PFSK-1 (cell line): ENCODE results near the gene TLCD3B.

Experiments used
- FOXP2 ChIP-seq: optimal IDR thresholded peaks from 2 replicates; pipeline ENCODE3; 2011; ENCODE audit warnings: borderline replicate concordance, control low read depth, inconsistent platforms; ENCODE audit not compliant: insufficient read depth; ENCODE audit errors: extremely low read length, extremely low read depth
- POLR2AphosphoS5 ChIP-seq: IDR thresholded peaks from 2 replicates; pipeline ENCODE4 v1.6.1; 2012; ENCODE audit warnings: low read depth, mild to moderate bottlenecking, control low read depth, low read length, moderate library complexity
- SIN3A ChIP-seq: IDR thresholded peaks from 2 replicates; pipeline ENCODE4 v1.6.1; 2012; ENCODE audit warnings: mild to moderate bottlenecking, low read length, moderate library complexity, borderline replicate concordance; ENCODE audit not compliant: insufficient read depth
- TAF1 ChIP-seq: IDR thresholded peaks from 2 replicates; pipeline ENCODE4 v1.6.1; 2012; ENCODE audit warnings: low read length, control low read depth, borderline replicate concordance; ENCODE audit not compliant: insufficient read depth
- TF ChIP-seq, protein P1 (sequence below), 2 experiments: IDR thresholded peaks; 2 replicates each; pipeline versions ENCODE4 v1.6.1 to v1.8.0; 2011 to 2012; ENCODE audit warnings: low read depth in 2 of 2, low read length in 2 of 2, control low read depth in 1 of 2, inconsistent platforms in 1 of 2, mild to moderate bottlenecking in 1 of 2, moderate library complexity in 1 of 2; ENCODE audit not compliant: insufficient read depth in 1 of 2

TLCD3B gene

DNA sequence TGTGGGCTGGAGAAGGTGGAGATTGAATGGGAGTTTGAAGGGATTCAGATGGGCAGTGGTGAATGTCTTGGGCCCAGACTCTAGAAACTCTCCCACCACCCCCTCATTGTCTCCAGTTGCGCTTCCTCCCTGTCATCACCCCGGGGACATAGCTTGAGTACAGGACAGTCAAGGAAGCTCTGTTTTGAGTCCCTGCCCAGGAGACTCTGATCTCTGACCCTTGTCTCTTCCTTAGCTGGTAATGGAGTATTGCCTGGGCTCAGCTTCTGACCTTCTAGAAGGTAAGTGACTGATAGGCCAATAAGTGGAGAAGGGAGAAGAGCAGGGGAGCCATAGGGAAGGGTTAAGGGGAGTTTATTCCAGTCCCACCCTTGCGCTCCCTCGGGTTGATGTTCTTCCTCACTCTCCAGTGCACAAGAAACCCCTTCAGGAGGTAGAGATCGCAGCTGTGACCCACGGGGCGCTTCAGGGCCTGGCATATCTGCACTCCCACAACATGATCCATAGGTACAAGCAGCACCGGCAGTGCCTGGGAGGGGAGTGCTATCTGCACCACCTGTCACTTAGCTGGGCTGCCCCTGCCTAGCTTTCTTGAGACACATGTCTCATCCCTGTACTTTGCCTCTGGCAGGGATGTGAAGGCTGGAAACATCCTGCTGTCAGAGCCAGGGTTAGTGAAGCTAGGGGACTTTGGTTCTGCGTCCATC lies 52.4 kb downstream of the TLCD3B start:
- TF ChIP-seq POLR2AphosphoS5 (no peak), FOXP2 (no peak), TAF1 (no peak), SIN3A (no peak)
- TF ChIP-seq, protein P1, sequence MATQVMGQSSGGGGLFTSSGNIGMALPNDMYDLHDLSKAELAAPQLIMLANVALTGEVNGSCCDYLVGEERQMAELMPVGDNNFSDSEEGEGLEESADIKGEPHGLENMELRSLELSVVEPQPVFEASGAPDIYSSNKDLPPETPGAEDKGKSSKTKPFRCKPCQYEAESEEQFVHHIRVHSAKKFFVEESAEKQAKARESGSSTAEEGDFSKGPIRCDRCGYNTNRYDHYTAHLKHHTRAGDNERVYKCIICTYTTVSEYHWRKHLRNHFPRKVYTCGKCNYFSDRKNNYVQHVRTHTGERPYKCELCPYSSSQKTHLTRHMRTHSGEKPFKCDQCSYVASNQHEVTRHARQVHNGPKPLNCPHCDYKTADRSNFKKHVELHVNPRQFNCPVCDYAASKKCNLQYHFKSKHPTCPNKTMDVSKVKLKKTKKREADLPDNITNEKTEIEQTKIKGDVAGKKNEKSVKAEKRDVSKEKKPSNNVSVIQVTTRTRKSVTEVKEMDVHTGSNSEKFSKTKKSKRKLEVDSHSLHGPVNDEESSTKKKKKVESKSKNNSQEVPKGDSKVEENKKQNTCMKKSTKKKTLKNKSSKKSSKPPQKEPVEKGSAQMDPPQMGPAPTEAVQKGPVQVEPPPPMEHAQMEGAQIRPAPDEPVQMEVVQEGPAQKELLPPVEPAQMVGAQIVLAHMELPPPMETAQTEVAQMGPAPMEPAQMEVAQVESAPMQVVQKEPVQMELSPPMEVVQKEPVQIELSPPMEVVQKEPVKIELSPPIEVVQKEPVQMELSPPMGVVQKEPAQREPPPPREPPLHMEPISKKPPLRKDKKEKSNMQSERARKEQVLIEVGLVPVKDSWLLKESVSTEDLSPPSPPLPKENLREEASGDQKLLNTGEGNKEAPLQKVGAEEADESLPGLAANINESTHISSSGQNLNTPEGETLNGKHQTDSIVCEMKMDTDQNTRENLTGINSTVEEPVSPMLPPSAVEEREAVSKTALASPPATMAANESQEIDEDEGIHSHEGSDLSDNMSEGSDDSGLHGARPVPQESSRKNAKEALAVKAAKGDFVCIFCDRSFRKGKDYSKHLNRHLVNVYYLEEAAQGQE (IDR thresholded peaks at IDR 0.05; ENCODE audit: insufficient read depth in 1 of 2, low read depth in 2 of 2, low read length in 2 of 2), result no peak

DNA sequence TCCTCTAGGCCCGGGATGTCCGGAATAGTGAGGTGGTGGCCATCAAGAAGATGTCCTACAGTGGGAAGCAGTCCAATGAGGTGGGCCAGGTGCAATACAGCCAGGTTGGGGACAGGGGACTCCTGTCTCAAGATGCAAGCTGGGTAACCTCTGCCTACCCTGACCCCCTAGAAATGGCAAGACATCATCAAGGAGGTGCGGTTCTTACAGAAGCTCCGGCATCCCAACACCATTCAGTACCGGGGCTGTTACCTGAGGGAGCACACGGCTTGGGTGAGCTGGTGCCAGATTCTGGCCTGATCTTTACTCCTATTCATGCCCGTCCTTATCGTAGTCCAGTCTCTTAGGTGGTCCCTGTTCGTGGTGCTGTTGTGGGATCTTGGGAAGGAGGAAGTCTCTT lies 53.0 kb downstream of the TLCD3B start:
- TF ChIP-seq FOXP2 (no peak), POLR2AphosphoS5 (no peak), TAF1 (no peak), SIN3A (no peak)
- TF ChIP-seq, protein P1 (IDR thresholded peaks at IDR 0.05; ENCODE audit: insufficient read depth in 1 of 2, low read depth in 2 of 2, low read length in 2 of 2), result no peak

DNA sequence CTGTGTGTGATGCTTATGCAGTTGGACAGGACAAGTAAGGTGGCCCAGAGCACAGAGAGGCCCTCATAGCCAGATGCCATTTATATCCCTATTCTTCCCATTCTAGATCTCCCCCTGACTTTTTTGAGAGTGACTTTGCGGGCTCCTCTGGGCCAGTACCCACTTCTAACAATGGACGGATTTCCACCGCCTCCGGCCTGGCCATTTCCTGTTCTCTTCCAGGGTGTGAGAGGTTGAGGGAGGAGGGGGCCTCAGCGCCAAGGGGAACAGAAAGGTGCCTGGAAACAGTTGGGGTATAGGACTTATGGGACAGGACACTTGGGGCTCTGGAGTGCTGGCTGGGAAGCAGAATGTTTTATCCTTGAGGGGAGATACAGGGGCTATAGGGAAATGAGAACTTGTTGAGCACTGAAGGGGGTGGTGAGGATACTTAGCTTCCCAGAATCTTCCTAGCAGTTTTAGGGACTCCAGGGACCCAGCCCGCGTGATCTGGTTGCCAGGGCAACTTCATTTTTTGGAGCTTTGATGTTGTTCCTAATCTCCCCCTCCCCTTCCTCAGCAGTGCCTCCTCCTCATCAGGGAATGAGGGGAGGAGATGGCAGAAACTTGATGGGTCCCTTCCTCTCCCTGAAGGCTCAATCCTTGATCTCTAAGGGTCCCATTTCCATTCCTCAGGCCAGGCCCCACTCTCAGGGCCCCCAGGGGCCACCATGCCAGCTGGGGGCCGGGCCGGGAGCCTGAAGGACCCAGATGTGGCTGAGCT lies 53.8 kb downstream of the TLCD3B start:
- no peak for TF ChIP-seq TAF1
- no peak for TF ChIP-seq SIN3A
- TF ChIP-seq FOXP2, result no peak
- TF ChIP-seq POLR2AphosphoS5, result no peak
- TF ChIP-seq, protein P1 (IDR thresholded peaks at IDR 0.05; ENCODE audit: insufficient read depth in 1 of 2, low read depth in 2 of 2, low read length in 2 of 2), result no peak

DNA sequence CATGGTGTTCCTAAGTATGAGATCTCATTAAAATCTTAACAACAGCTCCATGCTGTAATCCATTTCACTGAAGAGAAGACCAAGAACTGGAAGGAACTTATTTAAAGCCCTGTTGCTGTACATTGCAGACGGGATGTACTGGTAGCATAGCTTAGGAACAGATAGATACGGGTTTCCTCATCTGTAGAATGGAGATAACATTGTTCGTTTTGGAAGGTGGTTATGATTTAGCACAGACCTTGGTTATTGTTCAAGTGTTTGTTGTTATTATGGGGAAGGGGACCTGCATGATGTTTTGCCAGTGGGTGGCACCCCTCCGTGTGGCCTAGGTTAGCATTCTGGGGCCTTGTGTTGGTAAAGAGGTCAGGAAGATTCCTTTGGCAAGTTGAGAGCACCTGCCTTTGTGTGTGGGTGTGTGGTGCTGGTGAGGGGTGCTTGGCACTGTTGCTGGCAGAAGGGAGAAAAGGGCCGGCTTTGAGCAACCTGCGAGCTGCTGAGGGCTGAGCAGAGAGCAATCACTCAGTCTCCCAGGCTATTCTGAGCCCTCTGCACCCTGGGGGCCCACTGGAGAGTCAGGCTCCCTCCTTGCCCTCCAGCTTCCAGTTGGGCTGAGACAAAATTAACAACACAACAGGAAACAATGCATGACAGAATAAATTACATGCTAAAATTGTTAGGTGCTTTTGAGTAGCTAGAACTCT lies 55.1 kb downstream of the TLCD3B start:
- TF ChIP-seq, protein P1 (IDR thresholded peaks at IDR 0.05; ENCODE audit: insufficient read depth in 1 of 2, low read depth in 2 of 2, low read length in 2 of 2), result no peak
- TF ChIP-seq POLR2AphosphoS5, result no peak
- TF ChIP-seq FOXP2, result no peak
- TF ChIP-seq SIN3A, result no peak
- TF ChIP-seq TAF1, result no peak
